Astrocyte (in vitro differentiated cells and primary cell): Measurements from ENCODE around the gene PSAT1.

Source experiments
- CTCF ChIP-seq: IDR thresholded peaks from 2 replicates; pipeline ENCODE4 v1.5.1; 2011; ENCODE audit warnings: low read depth, mild to moderate bottlenecking, inconsistent platforms, low read length, moderate library complexity; ENCODE audit not compliant: insufficient read depth
- EZH2 ChIP-seq: IDR thresholded peaks from 2 replicates; pipeline ENCODE4 v1.6.1; 2012; ENCODE audit warnings: mild to moderate bottlenecking, low read length, inconsistent platforms; ENCODE audit not compliant: insufficient read depth

- no peak for TF ChIP-seq CTCF
- no peak for TF ChIP-seq EZH2
Observed at GRCh38 chr9:78295177-78295575, 1.7 kb upstream of the PSAT1 start.
